Kidney tubule cell (primary cell): ENCODE data around the gene CFTR.
A peak's percentile ranks its signal among the peaks of the same experiment; 100 is the strongest.
"Not testable (repeated sequence)": the region's sequence is repeated elsewhere in the genome, so short reads cannot be mapped to it uniquely, and the experiment has no call there.

Experiments used
- DNase-seq: peaks from one replicate; pipeline ENCODE4 v3.0.0-alpha.2; 2018; ENCODE audit warnings: low spot score

Gene CFTR

GRCh38 chr7:117686311-117686935, 206.6 kb downstream of the CFTR start:
- DNase-seq, result no peak

GRCh38 chr7:117688126-117688525, 208.3 kb downstream of the CFTR start:
- DNase-seq, result peak; percentile 25

DNA sequence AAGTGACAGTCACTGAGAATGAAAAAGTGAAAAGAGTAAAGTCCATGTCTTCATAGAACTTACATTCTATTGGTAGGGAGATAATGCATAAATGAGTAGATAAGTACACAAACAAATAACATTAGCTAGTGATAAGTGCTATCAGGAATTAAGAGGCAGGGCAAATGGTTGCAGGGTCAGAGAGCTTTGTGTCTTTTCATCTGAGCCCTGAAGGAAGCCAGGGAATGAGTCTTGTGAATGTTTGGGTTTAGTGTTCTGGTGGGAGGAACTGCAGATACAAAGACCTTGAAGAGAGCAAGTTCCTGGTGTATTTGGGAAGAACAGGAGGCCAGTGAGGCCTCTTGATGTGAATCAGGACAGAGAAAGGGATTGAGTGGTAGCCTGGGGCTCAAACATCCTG, 209.6 kb downstream of the CFTR start:
- no peak for DNase-seq

DNA sequence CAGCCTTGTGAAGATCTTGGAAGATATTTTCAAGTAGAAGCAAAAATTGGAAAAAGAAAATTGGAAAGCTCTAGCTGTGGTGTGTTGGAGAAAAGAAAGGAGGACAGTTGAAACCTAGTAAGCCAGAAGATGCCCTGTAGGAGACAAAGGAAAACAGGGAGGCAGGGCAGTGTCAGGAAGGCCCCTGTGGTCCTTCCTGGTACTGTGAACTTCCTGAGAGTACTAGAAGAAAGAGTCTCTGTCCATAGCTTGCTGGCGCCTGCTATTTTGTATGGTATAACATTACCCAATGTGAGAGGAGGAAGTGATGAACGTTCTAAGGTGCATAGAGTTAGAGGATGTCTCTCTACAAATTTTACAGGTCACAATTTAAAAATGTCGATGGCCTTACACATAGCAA, 210.3 kb downstream of the CFTR start:
- DNase-seq, result no peak

GRCh38 chr7:117692338-117692737, 212.5 kb downstream of the CFTR start:
- DNase-seq, result no peak

DNA sequence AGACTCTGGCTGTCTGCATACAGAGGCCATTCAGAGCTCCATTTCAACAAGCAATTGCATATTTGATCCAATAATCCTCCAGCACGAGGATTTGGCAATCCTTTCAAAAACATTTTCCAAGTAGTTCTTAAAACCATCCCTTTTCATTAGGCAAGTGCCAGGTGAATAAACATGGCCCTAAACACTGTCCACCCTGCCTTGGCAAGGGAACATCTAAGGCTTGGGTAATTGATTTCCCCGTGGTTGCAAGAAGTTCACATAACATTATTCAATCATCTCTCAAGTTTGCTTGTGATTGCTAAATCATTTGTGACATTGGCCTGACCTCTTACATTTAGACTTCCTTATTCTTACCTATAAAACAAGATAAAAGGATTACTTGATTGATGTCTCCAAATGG, 218.2 kb downstream of the CFTR start:
- DNase-seq, result no peak

DNA sequence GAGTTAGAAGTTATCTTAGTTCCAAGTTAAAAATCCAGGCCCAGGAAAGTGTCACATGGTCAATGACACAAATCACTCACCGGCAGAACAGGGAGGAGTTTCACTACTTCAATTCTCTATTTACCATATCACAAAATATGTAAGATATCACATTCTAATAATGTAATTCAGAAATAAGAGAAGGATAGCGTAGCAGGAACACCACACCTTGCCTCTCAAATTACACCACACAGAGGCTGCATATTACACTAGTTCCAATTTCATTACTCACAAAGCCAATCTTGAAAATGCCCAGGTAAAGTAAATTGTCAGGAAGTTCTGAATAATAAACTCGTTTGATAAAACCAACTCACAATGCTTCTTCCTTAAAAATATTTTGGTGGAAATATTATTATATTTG, 224.2 kb downstream of the CFTR start:
- no peak for DNase-seq

- no peak for DNase-seq
Measured at GRCh38 chr7:117705630-117706029, 225.8 kb downstream of the CFTR start.

DNA sequence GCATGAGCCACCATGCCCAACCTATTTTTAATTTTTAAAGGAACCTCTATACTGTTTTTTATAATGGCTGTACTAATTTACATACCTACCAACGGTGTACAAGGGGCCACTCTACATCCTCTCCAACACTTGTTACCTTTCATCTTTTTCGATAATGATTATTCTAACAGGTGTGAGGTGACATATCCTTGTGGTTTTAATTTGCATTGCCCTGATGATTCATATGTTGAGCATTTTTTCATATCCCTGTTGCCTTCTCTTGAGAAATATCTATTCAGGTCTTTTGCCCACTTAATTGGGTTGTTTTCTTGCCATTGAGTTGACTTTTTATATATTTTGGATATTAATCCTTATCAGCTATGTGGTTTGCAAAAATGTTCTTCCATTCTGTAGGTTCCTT, 226.4 kb downstream of the CFTR start:
- peak; percentile 80 for DNase-seq

DNA sequence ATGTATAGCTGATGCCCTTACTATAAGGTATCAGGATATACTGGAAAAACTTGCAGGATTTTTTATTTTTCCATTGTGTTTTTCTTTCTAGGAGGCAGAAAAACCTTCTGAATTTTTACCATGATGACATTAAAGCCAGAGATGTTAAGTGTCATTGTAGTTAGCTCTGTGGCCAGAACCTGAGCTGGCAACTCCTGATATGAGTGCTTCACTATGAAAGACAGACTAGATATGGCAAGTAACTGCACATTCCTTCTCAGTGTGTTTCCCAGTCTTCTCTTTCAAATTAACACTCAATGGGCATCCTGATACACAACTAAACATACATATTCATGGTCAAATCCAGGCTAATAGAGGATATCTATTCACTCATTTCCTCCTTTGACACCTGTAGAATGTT, 227.3 kb downstream of the CFTR start:
- DNase-seq, result no peak

DNA sequence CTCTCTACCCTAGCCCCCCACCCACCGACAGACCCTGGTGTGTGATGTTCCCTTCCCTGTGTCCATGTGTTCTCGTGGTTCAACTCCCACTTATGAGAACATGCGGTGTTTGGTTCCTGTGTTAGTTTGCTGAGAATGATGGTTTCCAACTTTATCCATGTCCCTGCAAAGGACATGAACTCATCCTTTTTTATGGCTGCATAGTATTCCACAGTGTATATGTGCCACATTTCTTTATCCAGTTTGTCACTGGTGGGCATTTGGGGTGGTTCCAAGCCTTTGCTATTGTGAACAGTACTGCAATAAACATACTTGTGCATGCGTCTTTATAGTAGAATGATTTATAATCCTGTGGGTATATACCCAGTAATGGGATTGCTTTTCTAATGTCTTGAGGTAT, 228.3 kb downstream of the CFTR start:
- not testable (repeated sequence) for DNase-seq

DNA sequence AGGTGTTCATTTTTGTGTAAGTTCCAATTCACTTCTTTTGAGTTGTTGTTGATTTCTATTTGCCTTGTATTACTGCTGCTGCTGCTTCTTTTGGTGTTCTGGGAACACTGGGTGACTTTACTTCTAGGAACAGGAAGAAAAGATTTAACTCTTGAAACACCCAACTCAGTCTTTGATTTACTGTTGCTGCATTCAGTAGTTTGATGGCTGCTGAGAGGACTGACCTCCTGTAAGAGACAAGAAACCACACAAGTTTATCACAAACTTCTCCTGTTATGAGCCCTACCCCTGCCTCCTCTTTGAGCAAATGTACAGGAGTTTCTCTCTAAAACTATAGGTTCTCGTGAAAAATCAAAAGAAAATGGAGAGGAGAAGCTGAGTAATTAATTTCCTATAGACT, 231.7 kb downstream of the CFTR start:
- no peak for DNase-seq

DNA sequence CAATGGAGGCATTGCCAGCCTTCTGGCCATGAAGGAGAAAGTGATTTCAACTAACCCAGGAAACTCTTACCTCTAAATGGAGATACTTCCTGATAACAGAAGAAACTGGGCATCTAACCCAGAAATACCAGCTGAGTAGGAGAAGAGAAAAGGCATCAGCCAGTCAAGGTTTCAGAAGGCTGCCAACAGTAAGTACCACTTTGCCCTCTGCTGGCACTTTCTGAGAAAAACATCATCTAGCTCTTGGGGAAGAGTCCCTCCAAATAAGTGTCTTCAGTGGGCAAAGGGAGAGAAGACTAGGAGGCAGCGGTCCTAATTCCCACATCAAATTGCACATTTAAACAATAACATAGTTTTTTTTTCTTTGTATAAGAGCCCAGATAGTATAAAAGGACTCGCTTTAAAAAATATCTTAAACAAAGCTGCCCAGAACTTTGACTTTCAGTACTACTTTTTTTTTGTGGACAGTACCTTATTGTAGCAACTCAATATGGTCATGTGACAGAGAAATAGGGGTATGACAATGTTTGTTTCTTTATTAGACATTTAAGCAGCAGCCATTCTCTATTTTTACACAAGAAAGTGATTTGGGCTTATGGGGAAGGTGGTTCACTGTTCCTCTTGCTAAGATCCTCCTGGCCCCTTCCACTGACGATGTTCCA, 236.1 kb downstream of the CFTR start:
- peak; percentile 81 for DNase-seq

- peak; percentile 94 for DNase-seq
Measured at GRCh38 chr7:117716707-117717299, 237.0 kb downstream of the CFTR start.

- no peak for DNase-seq
Measured at GRCh38 chr7:117717357-117717756, 237.5 kb downstream of the CFTR start.
